SK-MEL-5 (cell line): ENCODE results near the gene ZNF587. TPM values are rescaled to one million over a fixed set of nuclear protein-coding genes. Genes with fewer than 3 reads are reported as not detected.
"Not testable (repeated sequence)": the region's sequence is repeated elsewhere in the genome, so short reads cannot be mapped to it uniquely, and the experiment has no call there.

Source experiments
- DNase-seq: peaks from one replicate; pipeline ENCODE4 v3.0.0-alpha.2; 2016; ENCODE audit warnings: low read depth, low spot score
- in situ Hi-C: cut with HindIII; loops from 2 replicates; pipeline ENCODE4 v1.10.0; 2016; ENCODE audit warnings: low sequenced_read_pairs, high pct_unique_total_duplicates, low pct_unique_long_range_greater_than_20kb
- total RNA-seq: library from RNA; depleted of rRNA; stranded (reverse); fragments of >200 nt; shearing (Covaris generic); gene quantifications from 2 replicates; pipeline ENCODE4 v1.2.3, GENCODE V29; 2014

Gene ZNF587
- total RNA-seq, 1 experiment from 2014 or later = 10.2 TPM

GRCh38 chr19:57862351-57862750, 12.7 kb downstream of the ZNF587 start:
- DNase-seq, in situ Hi-C loops: not testable (repeated sequence)

- DNase-seq = no peak
- in situ Hi-C loops = no loop called here
These were observed 18.3 kb downstream of the ZNF587 start for GRCh38 chr19:57867868-57868492.

DNA sequence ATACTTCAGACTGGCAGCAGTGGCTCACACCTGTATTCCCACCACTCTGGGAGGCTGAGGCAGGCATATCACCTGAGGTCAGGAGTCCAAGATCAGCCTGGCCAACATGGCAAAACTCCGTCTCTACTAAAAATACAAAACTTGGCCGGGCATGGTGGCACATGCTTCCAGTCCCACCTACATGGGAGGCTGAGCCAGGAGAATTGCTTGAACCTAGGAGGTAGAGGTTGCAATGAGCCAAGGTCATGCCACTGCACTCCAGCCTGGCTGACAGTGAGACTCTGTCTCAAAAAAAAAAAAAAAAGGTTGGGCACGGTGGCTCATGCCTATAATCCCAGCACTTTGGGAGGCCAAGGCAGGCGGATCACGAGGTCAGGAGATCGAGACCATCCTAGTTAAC, 20.0 kb downstream of the ZNF587 start:
- DNase-seq, in situ Hi-C loops: not testable (repeated sequence)

DNA sequence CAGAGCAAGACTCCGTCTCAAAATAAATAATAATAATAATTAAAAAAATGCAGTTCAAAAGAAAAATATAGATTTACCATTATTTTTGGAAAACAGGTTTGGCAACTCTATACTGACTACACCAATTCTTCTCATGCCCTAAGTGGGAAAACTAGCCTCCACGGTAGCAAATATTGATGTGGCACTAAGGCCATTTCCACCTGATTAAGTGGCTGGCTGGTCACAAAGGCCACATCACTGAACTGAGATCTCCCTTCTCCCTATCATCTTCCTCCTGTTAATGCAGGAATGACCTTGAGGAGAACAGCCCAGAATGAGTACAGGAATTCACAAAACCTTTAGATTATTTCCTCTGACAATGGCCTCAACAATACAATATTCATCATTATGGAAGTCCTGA, 20.6 kb downstream of the ZNF587 start:
- no peak for DNase-seq
- in situ Hi-C loops = no loop called here

- no peak for DNase-seq
- in situ Hi-C loops = no loop called here
These were observed 22.8 kb downstream of the ZNF587 start for GRCh38 chr19:57872450-57872849.

DNA sequence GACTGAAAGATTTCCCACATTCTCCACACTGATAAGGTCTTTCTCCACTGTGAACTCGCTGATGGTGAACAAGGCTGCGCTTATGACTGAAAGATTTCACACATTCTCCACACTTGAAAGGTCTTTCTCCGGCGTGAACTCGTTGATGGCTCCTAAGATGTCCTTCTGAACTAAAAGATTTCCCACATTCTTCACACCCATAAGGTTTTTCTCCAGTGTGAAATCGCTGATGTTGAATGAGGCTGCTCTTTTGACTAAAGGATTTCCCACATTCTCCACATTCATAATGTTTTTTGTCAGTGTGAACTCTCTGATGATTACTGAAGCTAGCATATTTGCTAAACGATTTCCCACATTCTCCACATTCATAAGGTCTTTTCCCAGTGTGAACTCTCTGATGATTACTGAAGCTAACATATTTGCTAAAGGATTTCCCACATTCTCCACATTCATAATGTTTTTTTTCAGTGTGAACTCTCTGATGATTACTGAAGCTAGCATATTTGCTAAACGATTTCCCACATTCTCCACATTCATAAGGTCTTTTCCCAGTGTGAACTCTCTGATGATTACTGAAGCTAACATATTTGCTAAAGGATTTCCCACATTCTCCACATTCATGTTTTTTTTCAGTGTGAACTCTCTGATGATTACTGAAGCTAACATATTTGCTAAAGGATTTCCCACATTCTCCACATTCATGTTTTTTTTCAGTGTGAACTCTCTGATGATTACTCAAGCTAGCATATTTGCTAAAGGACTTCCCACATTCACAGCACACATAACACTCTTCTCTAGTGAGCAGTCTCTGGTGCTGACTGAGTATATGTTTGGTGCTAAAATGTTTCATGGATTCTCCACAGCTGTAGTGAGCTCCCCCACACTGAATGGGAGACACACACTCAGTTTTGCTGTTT, 24.5 kb downstream of the ZNF587 start:
- in situ Hi-C loops, DNase-seq: not testable (repeated sequence)

- DNase-seq = no peak
- in situ Hi-C loops = no loop called here
These were observed 36.4 kb downstream of the ZNF587 start for GRCh38 chr19:57886046-57886445.

GRCh38 chr19:57887195-57887941, 37.7 kb downstream of the ZNF587 start:
- in situ Hi-C loops = no loop called here

GRCh38 chr19:57888107-57888559, 38.5 kb downstream of the ZNF587 start:
- DNase-seq = no peak
- in situ Hi-C loops = no loop called here

More at GRCh38 chr19:57887195-57887941, 37.7 kb downstream of the ZNF587 start:
- DNase-seq = no peak

- no peak for DNase-seq
- in situ Hi-C loops = no loop called here
These were observed 39.0 kb downstream of the ZNF587 start, which contains the start of gene ZNF814 for GRCh38 chr19:57888560-57889231. Gene ZNF814 (minus strand): TSS chr19:57889037. CDS start chr19:57888802, 235 bp downstream.

DNA sequence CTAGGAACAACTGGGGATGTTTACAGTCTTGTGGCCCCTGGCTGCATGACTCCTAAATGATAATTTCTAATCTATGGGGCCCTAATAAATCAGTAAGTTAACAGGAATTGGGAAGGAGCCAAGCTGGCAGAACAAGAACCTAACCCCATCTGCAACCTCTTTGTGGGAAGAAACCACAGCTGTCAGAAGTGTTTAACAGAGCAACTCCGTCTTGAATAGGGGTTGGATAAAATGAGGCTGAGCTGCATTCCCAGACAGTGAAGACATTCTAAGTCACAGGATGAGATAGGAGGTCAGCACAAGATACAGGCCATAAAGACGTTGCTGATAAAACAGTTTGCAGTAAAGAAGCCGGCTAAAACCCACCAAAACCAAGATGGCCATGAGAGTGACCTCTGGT, 41.0 kb downstream of the ZNF587 start:
- DNase-seq, in situ Hi-C loops: not testable (repeated sequence)

DNA sequence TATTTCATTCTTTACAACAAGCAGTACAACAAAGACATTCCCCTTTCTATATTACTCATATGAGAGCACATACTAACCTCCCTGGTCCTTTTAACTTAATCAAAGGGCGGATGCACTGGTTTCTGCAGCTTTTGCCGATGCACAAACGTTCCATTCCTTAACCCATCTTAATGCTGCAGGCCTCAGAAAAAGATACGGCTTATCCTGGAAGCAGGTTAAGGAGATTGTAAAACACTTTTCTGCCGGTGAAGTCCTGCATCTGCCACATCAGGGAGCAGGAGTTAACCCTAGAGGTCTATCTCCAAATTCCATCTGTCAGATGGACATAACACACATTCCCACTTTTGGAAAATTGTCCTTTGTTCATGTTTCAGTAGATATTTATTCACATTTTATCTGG, 50.7 kb downstream of the ZNF587 start:
- DNase-seq = no peak
- in situ Hi-C loops = no loop called here

DNA sequence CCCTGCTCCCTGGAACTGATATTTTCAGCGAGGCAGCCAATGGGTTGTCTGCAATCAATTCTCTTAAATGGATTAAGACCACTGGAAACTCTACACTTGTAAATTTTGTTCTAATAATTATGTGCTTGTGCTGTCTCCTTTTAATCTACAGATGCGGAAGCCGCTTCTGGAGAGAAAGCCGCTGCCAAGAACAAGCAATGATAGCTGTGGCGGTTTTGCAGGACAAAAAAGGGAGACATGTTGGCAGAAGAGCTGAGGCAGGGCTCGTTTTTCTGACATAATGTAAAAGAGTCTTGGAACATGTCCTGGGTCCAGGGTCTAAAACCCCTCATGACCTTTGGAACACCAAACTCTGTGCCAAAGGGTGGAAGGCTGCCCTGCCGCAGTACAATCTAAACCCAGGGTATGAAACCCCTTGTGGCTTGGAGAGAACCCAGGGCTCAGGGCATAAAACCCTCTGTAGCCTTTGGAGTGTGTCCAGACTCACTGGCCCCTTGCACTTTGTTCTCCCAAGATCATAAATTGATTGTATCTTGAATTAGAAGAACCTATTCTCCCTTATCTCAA, 54.0 kb downstream of the ZNF587 start:
- no peak for DNase-seq
- in situ Hi-C loops = no loop called here

GRCh38 chr19:57905258-57905657, 55.6 kb downstream of the ZNF587 start:
- no peak for DNase-seq
- in situ Hi-C loops = no loop called here

GRCh38 chr19:57907394-57907793, 57.7 kb downstream of the ZNF587 start:
- DNase-seq = no peak
- in situ Hi-C loops = no loop called here

DNA sequence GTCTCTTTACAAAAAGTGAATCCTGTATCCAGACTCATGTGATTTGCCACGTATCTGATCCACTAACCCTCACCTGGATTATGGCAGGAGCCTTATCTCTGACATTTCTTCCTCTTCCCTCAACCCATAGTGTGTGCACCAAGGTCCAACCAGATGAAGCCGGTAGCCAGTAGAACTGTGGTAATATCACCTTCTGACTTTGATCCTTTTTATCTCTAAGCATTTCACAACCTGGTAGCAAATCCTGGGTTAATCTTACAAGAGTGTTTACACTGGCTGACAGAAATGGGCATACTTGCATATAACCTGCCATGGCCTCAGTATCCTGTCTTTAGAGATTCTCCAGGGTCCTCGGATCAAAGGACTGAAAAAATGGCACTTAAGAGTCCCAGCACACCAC, 64.9 kb downstream of the ZNF587 start:
- in situ Hi-C loops = no loop called here
- DNase-seq = no peak
